Measurements from ENCODE around the gene GMDS. TPM values are rescaled to one million over a fixed set of nuclear protein-coding genes. Genes with fewer than 3 reads are reported as not detected.

GMDS gene
- total RNA-seq, 1 donor from 2014 or later = 27.0 TPM

GRCh38 chr6:2191390-2191740 lies 54.0 kb downstream of the GMDS start:
- no peaks in the 10 kb centered on the region for H3K27me3 ChIP-seq (ENCODE audit: control insufficient read depth, insufficient read depth, low read length)
- no peaks in the 10 kb centered on the region for H3K36me3 ChIP-seq (ENCODE audit: control insufficient read depth, insufficient read depth, low read length)
- DNase-seq (ENCODE audit: low read depth) = no peak
- no peak overlapping the region for H3K4me3 ChIP-seq (ENCODE audit: low read depth, low read length)
- TF ChIP-seq, protein P1, sequence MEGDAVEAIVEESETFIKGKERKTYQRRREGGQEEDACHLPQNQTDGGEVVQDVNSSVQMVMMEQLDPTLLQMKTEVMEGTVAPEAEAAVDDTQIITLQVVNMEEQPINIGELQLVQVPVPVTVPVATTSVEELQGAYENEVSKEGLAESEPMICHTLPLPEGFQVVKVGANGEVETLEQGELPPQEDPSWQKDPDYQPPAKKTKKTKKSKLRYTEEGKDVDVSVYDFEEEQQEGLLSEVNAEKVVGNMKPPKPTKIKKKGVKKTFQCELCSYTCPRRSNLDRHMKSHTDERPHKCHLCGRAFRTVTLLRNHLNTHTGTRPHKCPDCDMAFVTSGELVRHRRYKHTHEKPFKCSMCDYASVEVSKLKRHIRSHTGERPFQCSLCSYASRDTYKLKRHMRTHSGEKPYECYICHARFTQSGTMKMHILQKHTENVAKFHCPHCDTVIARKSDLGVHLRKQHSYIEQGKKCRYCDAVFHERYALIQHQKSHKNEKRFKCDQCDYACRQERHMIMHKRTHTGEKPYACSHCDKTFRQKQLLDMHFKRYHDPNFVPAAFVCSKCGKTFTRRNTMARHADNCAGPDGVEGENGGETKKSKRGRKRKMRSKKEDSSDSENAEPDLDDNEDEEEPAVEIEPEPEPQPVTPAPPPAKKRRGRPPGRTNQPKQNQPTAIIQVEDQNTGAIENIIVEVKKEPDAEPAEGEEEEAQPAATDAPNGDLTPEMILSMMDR (IDR thresholded peaks at IDR 0.05; ENCODE audit: insufficient read depth, low read length, poor library complexity, severe bottlenecking) = no peak

DNA sequence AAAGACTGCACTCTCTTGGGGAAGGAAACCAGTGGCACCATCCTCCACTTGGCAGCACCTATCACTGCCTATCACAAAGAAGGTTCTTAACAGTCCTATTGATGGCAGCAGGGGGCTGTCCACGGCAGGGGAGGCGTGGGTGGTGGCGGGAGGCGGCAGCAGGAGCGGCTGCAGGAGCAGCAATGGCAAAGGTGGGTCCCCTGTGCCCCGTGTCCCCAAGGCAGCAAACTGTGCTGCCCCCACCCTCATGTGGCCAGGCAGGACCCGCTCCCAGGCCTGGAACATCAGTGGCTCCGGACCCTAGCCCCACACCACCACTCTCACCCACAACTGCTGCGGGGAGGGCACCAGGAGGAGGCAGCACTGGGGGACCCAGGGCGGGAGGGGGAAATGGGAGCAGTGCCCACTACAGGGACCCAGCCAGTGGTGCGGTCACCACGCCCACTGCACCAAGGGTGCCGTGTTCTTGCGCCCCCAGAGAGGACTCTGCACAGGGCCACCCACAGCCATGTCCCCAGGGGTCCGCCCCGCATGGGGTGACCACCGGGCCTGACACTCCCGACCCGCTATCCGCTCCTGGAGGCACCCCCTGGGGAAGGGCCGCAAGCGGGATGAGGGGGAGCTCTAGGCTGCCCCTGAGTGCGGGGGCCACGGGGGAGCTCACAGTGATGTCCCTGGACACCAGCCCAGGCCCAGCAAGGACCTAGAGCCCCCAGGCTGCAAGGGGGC lies 54.6 kb downstream of the GMDS start:
- Histone ChIP-seq H3K4me3 (ENCODE audit: low read depth, low read length) (no peak overlapping the region), H3K27me3 (ENCODE audit: control insufficient read depth, insufficient read depth, low read length) (no peaks in the 10 kb centered on the region), H3K36me3 (ENCODE audit: control insufficient read depth, insufficient read depth, low read length) (no peaks in the 10 kb centered on the region)
- no peak for DNase-seq (ENCODE audit: low read depth)
- TF ChIP-seq, protein P1 (IDR thresholded peaks at IDR 0.05; ENCODE audit: insufficient read depth, low read length, poor library complexity, severe bottlenecking) = no peak

GRCh38 chr6:2188856-2189384 lies 56.5 kb downstream of the GMDS start:
- no peaks in the 10 kb centered on the region for H3K27me3 ChIP-seq (ENCODE audit: control insufficient read depth, insufficient read depth, low read length)
- TF ChIP-seq, protein P1 (IDR thresholded peaks at IDR 0.05; ENCODE audit: insufficient read depth, low read length, poor library complexity, severe bottlenecking) = no peak
- DNase-seq (ENCODE audit: low read depth) = no peak
- H3K36me3 ChIP-seq (ENCODE audit: control insufficient read depth, insufficient read depth, low read length) = no peaks in the 10 kb centered on the region
- no peak overlapping the region for H3K4me3 ChIP-seq (ENCODE audit: low read depth, low read length)

DNA sequence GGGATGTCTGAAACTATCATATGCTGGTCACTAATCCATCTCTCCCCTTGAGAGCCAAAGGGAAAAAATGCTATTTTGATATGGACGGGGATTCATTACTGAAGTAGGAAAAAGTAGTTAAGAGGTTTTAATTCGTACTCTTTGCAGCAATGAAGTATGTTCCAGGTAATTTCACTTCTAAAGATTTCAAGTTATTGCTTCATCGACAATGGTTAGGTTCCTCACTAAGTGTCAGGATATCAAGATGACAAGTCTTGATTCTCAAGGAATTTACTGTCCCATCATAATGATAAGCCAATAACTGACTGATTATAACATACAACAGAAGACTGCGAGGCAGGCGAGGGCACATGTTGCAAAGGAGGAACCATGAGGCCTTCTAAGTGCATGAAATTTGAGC lies 57.0 kb downstream of the GMDS start:
- DNase-seq (ENCODE audit: low read depth) = no peak
- Histone ChIP-seq H3K36me3 (ENCODE audit: control insufficient read depth, insufficient read depth, low read length) (no peaks in the 10 kb centered on the region), H3K27me3 (ENCODE audit: control insufficient read depth, insufficient read depth, low read length) (no peaks in the 10 kb centered on the region), H3K4me3 (ENCODE audit: low read depth, low read length) (no peak overlapping the region)
- TF ChIP-seq, protein P1 (IDR thresholded peaks at IDR 0.05; ENCODE audit: insufficient read depth, low read length, poor library complexity, severe bottlenecking) = no peak

DNA sequence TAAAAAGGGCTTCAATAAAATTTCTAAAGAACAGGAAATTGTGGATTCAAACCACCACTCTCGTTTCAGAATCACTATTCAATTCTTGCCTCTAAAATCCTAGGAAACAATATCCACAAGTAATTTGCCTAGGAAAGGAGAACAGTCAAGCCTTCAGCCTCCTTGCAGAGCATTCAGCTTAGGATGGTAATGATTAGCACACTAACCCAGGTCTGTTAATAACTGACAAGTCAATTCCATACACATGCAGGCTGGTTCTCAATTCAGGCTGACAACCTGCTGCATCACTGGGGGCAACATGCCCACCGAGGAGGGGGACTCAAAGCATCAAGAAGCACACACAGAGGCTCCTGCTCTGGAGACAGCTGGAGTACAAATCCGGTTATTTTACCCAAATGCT lies 57.6 kb downstream of the GMDS start:
- TF ChIP-seq, protein P1 (IDR thresholded peaks at IDR 0.05; ENCODE audit: insufficient read depth, low read length, poor library complexity, severe bottlenecking) = no peak
- DNase-seq (ENCODE audit: low read depth) = no peak
- Histone ChIP-seq H3K36me3 (ENCODE audit: control insufficient read depth, insufficient read depth, low read length) (no peaks in the 10 kb centered on the region), H3K27me3 (ENCODE audit: control insufficient read depth, insufficient read depth, low read length) (no peaks in the 10 kb centered on the region), H3K4me3 (ENCODE audit: low read depth, low read length) (no peak overlapping the region)

DNA sequence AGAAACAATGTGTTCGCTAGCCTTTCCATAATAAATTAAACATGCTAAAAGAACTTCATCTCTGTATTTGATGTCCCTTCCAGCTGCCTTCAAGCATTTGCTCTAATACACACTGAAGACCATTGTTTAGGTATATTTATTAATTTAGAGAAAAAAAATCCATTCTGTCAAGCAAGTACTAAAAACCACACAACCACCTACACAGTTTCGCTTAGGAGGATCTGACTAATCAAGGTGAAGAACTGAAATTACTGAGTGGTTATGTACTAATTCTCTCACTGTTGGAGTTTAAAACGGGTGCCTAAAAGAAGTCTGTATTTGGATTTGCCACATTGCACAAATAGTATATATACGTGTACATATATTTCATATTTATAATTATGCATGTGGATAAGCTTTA lies 58.9 kb downstream of the GMDS start:
- TF ChIP-seq, protein P1 (IDR thresholded peaks at IDR 0.05; ENCODE audit: insufficient read depth, low read length, poor library complexity, severe bottlenecking) = no peak
- no peaks in the 10 kb centered on the region for H3K27me3 ChIP-seq (ENCODE audit: control insufficient read depth, insufficient read depth, low read length)
- H3K4me3 ChIP-seq (ENCODE audit: low read depth, low read length) = no peak overlapping the region
- H3K36me3 ChIP-seq (ENCODE audit: control insufficient read depth, insufficient read depth, low read length) = no peaks in the 10 kb centered on the region
- no peak for DNase-seq (ENCODE audit: low read depth)

Measured in kidney epithelial cell (primary cell).